ENCODE results near the gene JUNB. TPM values are rescaled to one million over a fixed set of nuclear protein-coding genes. Genes with fewer than 3 reads are reported as not detected.

JUNB gene
- total RNA-seq, 2 donors from 2014 or later: 219 to 485 TPM

- no peak for TF ChIP-seq CTCF (IDR thresholded peaks at IDR 0.05)
- no peak for TF ChIP-seq POLR2A (IDR thresholded peaks at IDR 0.05)
- intact Hi-C loops (cut with DNase I): no loop called here
- no peak overlapping the region for H3K4me3 ChIP-seq
- no peak overlapping the region for H3K27ac ChIP-seq
- DNase-seq: no peak
- H3K9me3 ChIP-seq: no peaks in the 10 kb centered on the region
- H3K4me1 ChIP-seq: no peaks in the 10 kb centered on the region
- H3K27me3 ChIP-seq: no peaks in the 10 kb centered on the region
- H3K36me3 ChIP-seq (replicated peaks in 1 of 2; ENCODE audit: insufficient read depth in 1 of 2, low read depth in 2 of 2): peaks cover 0 to 4% of the 10 kb centered on the region in 2 donors
- WGBS, 2 donors: 42 to 54% methylated on average over 9 of the region's 9 CpGs
- ATAC-seq: no peak
Observed at GRCh38 chr19:12750851-12751250, 40.4 kb upstream of the JUNB start.

GRCh38 chr19:12751635-12752034, 39.7 kb upstream of the JUNB start, which contains the start of gene BEST2:
Gene BEST2, plus strand, starts transcription at chr19:12751791. Its CDS starts 802 bp downstream, at chr19:12752593.
- TF ChIP-seq POLR2A (IDR thresholded peaks at IDR 0.05) (no peak), CTCF (IDR thresholded peaks at IDR 0.05) (no peak)
- no peaks in the 10 kb centered on the region for H3K36me3 ChIP-seq (replicated peaks in 1 of 2; ENCODE audit: insufficient read depth in 1 of 2, low read depth in 2 of 2)
- no peaks in the 10 kb centered on the region for H3K27me3 ChIP-seq
- no peak within 1 kb of the TSS for H3K4me3 ChIP-seq
- no peaks in the 10 kb centered on the region for H3K9me3 ChIP-seq
- no peak for DNase-seq
- no peaks in the 10 kb centered on the region for H3K4me1 ChIP-seq
- no peak within 1 kb of the TSS for H3K27ac ChIP-seq
- intact Hi-C loops (cut with DNase I): no loop called here
- no peak for ATAC-seq
- WGBS, 2 donors: 35 to 36% methylated on average over 13 to 14 of the region's 14 CpGs

- Histone ChIP-seq H3K27ac (no peak overlapping the region), H3K27me3 (no peaks in the 10 kb centered on the region), H3K9me3 (no peaks in the 10 kb centered on the region), H3K36me3 (replicated peaks in 1 of 2; ENCODE audit: insufficient read depth in 1 of 2, low read depth in 2 of 2) (no peaks in the 10 kb centered on the region), H3K4me1 (no peaks in the 10 kb centered on the region), H3K4me3 (no peak overlapping the region)
- 49 to 61% methylated on average over 20 to 22 of the region's 23 CpGs for WGBS, 2 donors
- no peak for DNase-seq
- no peak for TF ChIP-seq CTCF (IDR thresholded peaks at IDR 0.05)
- no peak for TF ChIP-seq POLR2A (IDR thresholded peaks at IDR 0.05)
- ATAC-seq: no peak
- intact Hi-C loops (cut with DNase I): no loop called here
Observed at GRCh38 chr19:12752056-12752781, 39.1 kb upstream of the JUNB start.

GRCh38 chr19:12754465-12755196, 36.7 kb upstream of the JUNB start:
- WGBS, 2 donors: 60 to 69% methylated on average over 10 to 46 of the region's 50 CpGs
- no peaks in the 10 kb centered on the region for H3K27me3 ChIP-seq

More at GRCh38 chr19:12754465-12755196, 36.7 kb upstream of the JUNB start:
- H3K4me1 ChIP-seq: peaks cover 9% of the 10 kb centered on the region
- no peak for ATAC-seq
- H3K27ac ChIP-seq: no peak overlapping the region
- no peak for DNase-seq
- intact Hi-C loops (cut with DNase I): no loop called here
- no peak overlapping the region for H3K4me3 ChIP-seq
- H3K36me3 ChIP-seq (replicated peaks in 1 of 2; ENCODE audit: insufficient read depth in 1 of 2, low read depth in 2 of 2): no peaks in the 10 kb centered on the region
- H3K9me3 ChIP-seq: no peaks in the 10 kb centered on the region
- TF ChIP-seq CTCF (IDR thresholded peaks at IDR 0.05) (no peak), POLR2A (IDR thresholded peaks at IDR 0.05) (no peak)
